ENCODE measurements around the gene INSIG1. TPM values are rescaled to one million over a fixed set of nuclear protein-coding genes. Genes with fewer than 3 reads are reported as not detected.

The INSIG1 gene
- total RNA-seq, 1 donor from 2014 or later: 25.1 TPM

DNA sequence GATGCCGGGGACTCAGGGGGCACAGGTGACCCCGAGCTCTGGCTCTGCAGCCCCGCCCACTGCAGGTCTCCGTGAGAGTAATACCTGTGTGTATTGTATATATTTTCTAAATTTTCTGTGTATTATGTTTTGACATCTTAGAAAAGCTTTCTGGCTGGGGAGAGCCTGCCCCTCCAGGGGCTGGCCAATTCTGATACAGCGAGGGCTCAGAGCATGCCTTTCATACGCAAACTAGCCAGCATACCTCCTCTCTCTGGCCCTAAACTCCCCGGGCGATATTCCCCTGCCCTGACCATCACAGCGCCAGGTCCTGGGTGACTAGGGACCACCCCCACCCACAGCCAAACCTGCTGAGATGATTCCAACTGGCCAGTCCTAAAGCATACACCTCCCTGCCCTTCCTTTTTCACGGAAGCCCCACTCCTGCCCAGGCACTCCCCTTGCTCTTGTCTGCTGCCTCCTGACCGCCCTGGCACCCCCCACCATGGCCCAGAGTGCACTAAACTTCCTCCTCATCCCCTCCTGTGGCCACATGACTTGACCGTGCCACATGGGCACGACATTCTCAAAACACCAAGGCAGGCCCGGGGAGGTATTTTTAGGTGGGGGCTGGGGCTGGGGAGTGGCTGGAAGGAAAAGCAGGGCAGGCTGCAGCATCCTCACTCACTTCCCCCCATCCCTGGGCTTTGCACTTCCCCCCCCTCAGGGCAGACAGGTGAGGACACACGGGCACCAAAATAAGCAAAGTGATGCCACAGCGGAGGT is 61.5 kb downstream of the INSIG1 start:
- peaks cover 67 to 87% (median 86%) of the 10 kb centered on the region in 3 donors for H3K27me3 ChIP-seq (ENCODE audit: control insufficient read depth in 3 of 3, insufficient read depth in 3 of 3, low read length in 3 of 3)

More for the DNA sequence above, 61.5 kb downstream of the INSIG1 start:
- Histone ChIP-seq H3K9ac (ENCODE audit: low read depth in 1 of 3, low read length in 3 of 3) (no peak overlapping the region), H3K4me3 (ENCODE audit: low read length in 3 of 3) (no peak overlapping the region), H3K27ac (ENCODE audit: low read depth, low read length) (no peak overlapping the region), H3K9me3 (ENCODE audit: control insufficient read depth in 3 of 3, low read length in 3 of 3) (no peaks in the 10 kb centered on the region), H3K4me1 (ENCODE audit: control insufficient read depth in 3 of 3, insufficient read depth in 3 of 3, low read length in 3 of 3) (no peaks in the 10 kb centered on the region), H3K36me3 (ENCODE audit: control insufficient read depth in 3 of 3, insufficient read depth in 3 of 3, low read length in 3 of 3) (no peaks in the 10 kb centered on the region)

Other genes starting within 250 kb of the INSIG1 start
- gene HTR5A, start 227.6 kb upstream of the INSIG1 start, total RNA-seq: not detected
- under 0.01 TPM for gene EN2, start 160.3 kb downstream of the INSIG1 start, total RNA-seq
- gene CNPY1, start 248.7 kb downstream of the INSIG1 start, total RNA-seq: 0.52 TPM

All from skeletal muscle tissue (tissue), 4 donors.